Measurements from ENCODE around the gene TTLL11. TPM values are rescaled to one million over a fixed set of nuclear protein-coding genes. Genes with fewer than 3 reads are reported as not detected.
A peak's percentile ranks its signal among the peaks of the same experiment; 100 is the strongest.

The TTLL11 gene
- total RNA-seq, 1 experiment from 2014 or later, result 13.6 TPM

GRCh38 chr9:122090981-122091380 is 2.1 kb downstream of the TTLL11 start:
- DNase-seq (ENCODE audit: unreplicated experiment), result no peak
- ChIA-PET POLR2A (no interaction called here), CTCF (interaction anchor here (4.5 kb wide), 1 partner anchor 8 kb away, joined by 28 read pairs; no protein-coding TSS in a partner anchor)
- intact Hi-C loops (cut with micrococcal nuclease), result loop anchor here (10.0 kb wide), 1 partner anchor 546 kb away; no protein-coding TSS in a partner anchor
- no peaks in the 10 kb centered on the region for H3K9me3 Mint-ChIP-seq (ENCODE audit: unreplicated experiment)
- H3K4me3 Mint-ChIP-seq (ENCODE audit: unreplicated experiment), result peak overlapping the region; percentile 91
- H3K4me1 Mint-ChIP-seq (ENCODE audit: insufficient read depth, unreplicated experiment), result peaks cover 33% of the 10 kb centered on the region
- H3K36me3 Mint-ChIP-seq (ENCODE audit: insufficient read depth, unreplicated experiment), result no peaks in the 10 kb centered on the region
- no TSS peak for BruUV-seq (replicated peaks)
- no peak for TF ChIP-seq CTCF (IDR thresholded peaks at IDR 0.05; ENCODE audit: unreplicated experiment)
- no peak overlapping the region for H3K27ac Mint-ChIP-seq (ENCODE audit: low read depth, unreplicated experiment)
- no peaks in the 10 kb centered on the region for H3K27me3 Mint-ChIP-seq (ENCODE audit: insufficient read depth, unreplicated experiment)

- CTCF ChIA-PET, result interaction anchor here (0.6 to 4.5 kb wide), 2 partner anchors 8 to 434 kb away, joined by 3 to 28 read pairs; no protein-coding TSS in a partner anchor
- Mint-ChIP-seq H3K4me3 (ENCODE audit: unreplicated experiment) (no peak overlapping the region), H3K36me3 (ENCODE audit: insufficient read depth, unreplicated experiment) (no peaks in the 10 kb centered on the region), H3K27ac (ENCODE audit: low read depth, unreplicated experiment) (no peak overlapping the region), H3K4me1 (ENCODE audit: insufficient read depth, unreplicated experiment) (peaks cover 33% of the 10 kb centered on the region), H3K9me3 (ENCODE audit: unreplicated experiment) (no peaks in the 10 kb centered on the region), H3K27me3 (ENCODE audit: insufficient read depth, unreplicated experiment) (no peaks in the 10 kb centered on the region)
- POLR2A ChIA-PET, result no interaction called here
- intact Hi-C loops (cut with micrococcal nuclease), result loop anchor here (10.0 kb wide), 1 partner anchor 546 kb away; no protein-coding TSS in a partner anchor
- DNase-seq (ENCODE audit: unreplicated experiment), result no peak
- BruUV-seq (replicated peaks), result no TSS peak
- TF ChIP-seq CTCF (IDR thresholded peaks at IDR 0.05; ENCODE audit: unreplicated experiment), result no peak
Measured at GRCh38 chr9:122090287-122090883, 2.7 kb downstream of the TTLL11 start.

GRCh38 chr9:122088880-122089706 is 4.0 kb downstream of the TTLL11 start:
- POLR2A ChIA-PET, result interaction anchor here (0.7 kb wide), 1 partner anchor 560 kb away, joined by 3 read pairs; no protein-coding TSS in a partner anchor

More at GRCh38 chr9:122088880-122089706, 4.0 kb downstream of the TTLL11 start:
- TF ChIP-seq CTCF (IDR thresholded peaks at IDR 0.05; ENCODE audit: unreplicated experiment), result no peak
- H3K9me3 Mint-ChIP-seq (ENCODE audit: unreplicated experiment), result no peaks in the 10 kb centered on the region
- H3K36me3 Mint-ChIP-seq (ENCODE audit: insufficient read depth, unreplicated experiment), result no peaks in the 10 kb centered on the region
- CTCF ChIA-PET, result interaction anchor here (0.6 to 4.5 kb wide), 3 partner anchors 9 to 16 kb away, joined by 3 to 28 read pairs (median 4); no protein-coding TSS in a partner anchor
- no peaks in the 10 kb centered on the region for H3K27me3 Mint-ChIP-seq (ENCODE audit: insufficient read depth, unreplicated experiment)
- H3K4me1 Mint-ChIP-seq (ENCODE audit: insufficient read depth, unreplicated experiment), result peaks cover 27% of the 10 kb centered on the region
- no peak for DNase-seq (ENCODE audit: unreplicated experiment)
- no TSS peak for BruUV-seq (replicated peaks)
- intact Hi-C loops (cut with micrococcal nuclease), result no loop called here
- no peak overlapping the region for H3K4me3 Mint-ChIP-seq (ENCODE audit: unreplicated experiment)
- H3K27ac Mint-ChIP-seq (ENCODE audit: low read depth, unreplicated experiment), result no peak overlapping the region
